ENCODE results near the gene SKAP2.

- TF ChIP-seq, protein P1, sequence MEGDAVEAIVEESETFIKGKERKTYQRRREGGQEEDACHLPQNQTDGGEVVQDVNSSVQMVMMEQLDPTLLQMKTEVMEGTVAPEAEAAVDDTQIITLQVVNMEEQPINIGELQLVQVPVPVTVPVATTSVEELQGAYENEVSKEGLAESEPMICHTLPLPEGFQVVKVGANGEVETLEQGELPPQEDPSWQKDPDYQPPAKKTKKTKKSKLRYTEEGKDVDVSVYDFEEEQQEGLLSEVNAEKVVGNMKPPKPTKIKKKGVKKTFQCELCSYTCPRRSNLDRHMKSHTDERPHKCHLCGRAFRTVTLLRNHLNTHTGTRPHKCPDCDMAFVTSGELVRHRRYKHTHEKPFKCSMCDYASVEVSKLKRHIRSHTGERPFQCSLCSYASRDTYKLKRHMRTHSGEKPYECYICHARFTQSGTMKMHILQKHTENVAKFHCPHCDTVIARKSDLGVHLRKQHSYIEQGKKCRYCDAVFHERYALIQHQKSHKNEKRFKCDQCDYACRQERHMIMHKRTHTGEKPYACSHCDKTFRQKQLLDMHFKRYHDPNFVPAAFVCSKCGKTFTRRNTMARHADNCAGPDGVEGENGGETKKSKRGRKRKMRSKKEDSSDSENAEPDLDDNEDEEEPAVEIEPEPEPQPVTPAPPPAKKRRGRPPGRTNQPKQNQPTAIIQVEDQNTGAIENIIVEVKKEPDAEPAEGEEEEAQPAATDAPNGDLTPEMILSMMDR (IDR thresholded peaks at IDR 0.05), result no peak
- TF ChIP-seq POLR2AphosphoS5 (IDR thresholded peaks at IDR 0.05; ENCODE audit: low read depth, low read length), result no peak
- TF ChIP-seq SIN3A (IDR thresholded peaks at IDR 0.05; ENCODE audit: borderline replicate concordance, insufficient read depth, low read depth, low read length), result no peak
- TF ChIP-seq, protein P2, sequence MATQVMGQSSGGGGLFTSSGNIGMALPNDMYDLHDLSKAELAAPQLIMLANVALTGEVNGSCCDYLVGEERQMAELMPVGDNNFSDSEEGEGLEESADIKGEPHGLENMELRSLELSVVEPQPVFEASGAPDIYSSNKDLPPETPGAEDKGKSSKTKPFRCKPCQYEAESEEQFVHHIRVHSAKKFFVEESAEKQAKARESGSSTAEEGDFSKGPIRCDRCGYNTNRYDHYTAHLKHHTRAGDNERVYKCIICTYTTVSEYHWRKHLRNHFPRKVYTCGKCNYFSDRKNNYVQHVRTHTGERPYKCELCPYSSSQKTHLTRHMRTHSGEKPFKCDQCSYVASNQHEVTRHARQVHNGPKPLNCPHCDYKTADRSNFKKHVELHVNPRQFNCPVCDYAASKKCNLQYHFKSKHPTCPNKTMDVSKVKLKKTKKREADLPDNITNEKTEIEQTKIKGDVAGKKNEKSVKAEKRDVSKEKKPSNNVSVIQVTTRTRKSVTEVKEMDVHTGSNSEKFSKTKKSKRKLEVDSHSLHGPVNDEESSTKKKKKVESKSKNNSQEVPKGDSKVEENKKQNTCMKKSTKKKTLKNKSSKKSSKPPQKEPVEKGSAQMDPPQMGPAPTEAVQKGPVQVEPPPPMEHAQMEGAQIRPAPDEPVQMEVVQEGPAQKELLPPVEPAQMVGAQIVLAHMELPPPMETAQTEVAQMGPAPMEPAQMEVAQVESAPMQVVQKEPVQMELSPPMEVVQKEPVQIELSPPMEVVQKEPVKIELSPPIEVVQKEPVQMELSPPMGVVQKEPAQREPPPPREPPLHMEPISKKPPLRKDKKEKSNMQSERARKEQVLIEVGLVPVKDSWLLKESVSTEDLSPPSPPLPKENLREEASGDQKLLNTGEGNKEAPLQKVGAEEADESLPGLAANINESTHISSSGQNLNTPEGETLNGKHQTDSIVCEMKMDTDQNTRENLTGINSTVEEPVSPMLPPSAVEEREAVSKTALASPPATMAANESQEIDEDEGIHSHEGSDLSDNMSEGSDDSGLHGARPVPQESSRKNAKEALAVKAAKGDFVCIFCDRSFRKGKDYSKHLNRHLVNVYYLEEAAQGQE (IDR thresholded peaks at IDR 0.05; ENCODE audit: insufficient read depth in 1 of 2, low read depth in 2 of 2, low read length in 1 of 2), result no peak
These were observed 199.5 kb downstream of the SKAP2 start for GRCh38 chr7:26664735-26665416.

All from Panc1 (cell line).